Measurements from ENCODE around the gene POLR2C.

DNA sequence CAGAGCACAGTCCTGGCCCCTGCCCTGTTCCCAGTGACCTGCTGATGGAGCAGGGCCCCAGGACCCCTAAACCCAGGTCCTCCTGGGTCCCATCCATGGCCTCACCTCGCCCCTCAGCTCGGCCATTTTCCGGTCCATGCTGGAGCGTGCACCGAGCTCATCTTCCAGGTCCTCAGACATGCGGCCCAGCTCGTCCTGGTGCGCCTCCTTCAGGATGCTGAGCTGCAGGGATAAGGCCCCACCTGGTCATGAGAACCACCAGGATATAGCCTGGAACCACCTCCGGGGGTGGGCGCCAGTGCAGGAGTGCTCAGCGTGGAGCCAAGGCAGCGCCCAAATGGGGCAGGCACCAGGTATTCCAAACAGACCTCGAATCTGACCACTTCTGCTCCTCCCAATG, 56.0 kb downstream of the POLR2C start:
- TF ChIP-seq CTCF (IDR thresholded peaks at IDR 0.05; ENCODE audit: poor library complexity) (no peak), EZH2 (IDR thresholded peaks at IDR 0.05; ENCODE audit: borderline replicate concordance) (no peak), EZH2phosphoT487 (IDR thresholded peaks at IDR 0.05; ENCODE audit: low read depth, severe bottlenecking, unreplicated experiment) (no peak)

Measured in hepatocyte (in vitro differentiated cells).